B cell (primary cell): ENCODE results near the gene LRBA. TPM values are rescaled to one million over a fixed set of nuclear protein-coding genes. Genes with fewer than 3 reads are reported as not detected.

ENCODE experiments used
- ATAC-seq: fragments of 200-7000 bp; cut with Tn5 transposase; one replicate; pipeline ENCODE4 v1.10.0; 2021; ENCODE audit warnings: low read depth, mild to moderate bottlenecking, moderate number of reproducible peaks, moderate library complexity
- CTCF ChIA-PET: fragments of 350-600 bp; sonication (Branson Sonifier 250); formaldehyde crosslinking; loops from one replicate; lab custom pipeline; 2021; ENCODE audit warnings: antibody characterized with exemption, inconsistent platforms; lab: Charles Lee
- POLR2A ChIA-PET: fragments of 350-600 bp; sonication (Branson Sonifier 250); formaldehyde crosslinking; loops from one replicate; lab custom pipeline; 2021; ENCODE audit warnings: antibody characterized with exemption; lab: Charles Lee
- DNase-seq: peaks from one replicate; pipeline ENCODE4 v3.0.0; 2013
- H2AFZ ChIP-seq: 2 replicates; pipeline ENCODE4 v1.6.1; 2012; ENCODE audit warnings: mild to moderate bottlenecking, low read depth, low read length; ENCODE audit not compliant: insufficient read depth, poor library complexity, severe bottlenecking
- H3K27ac ChIP-seq, 2 donors: 1 replicate in 1 of 2; 2 replicates in 1 of 2; pipeline ENCODE4 v1.5.1; 2012 to 2013; ENCODE audit warnings: low read length in 2 of 2, mild to moderate bottlenecking in 2 of 2, moderate library complexity in 1 of 2
- H3K27me3 ChIP-seq, 4 experiments: fragments of 200-600 bp in 1 of 4; sonication (generic) in 1 of 4; replicated peaks in 1 of 4; 1 replicate in 2 of 4; 2 replicates in 2 of 4; pipeline versions ENCODE4 v1.6.1 to v1.7.0; 2013 to 2016; ENCODE audit warnings: low read length in 3 of 4, mild to moderate bottlenecking in 2 of 4, mixed read lengths in 1 of 4, moderate library complexity in 1 of 4; ENCODE audit not compliant: insufficient read depth in 4 of 4, control insufficient read depth in 3 of 4; ENCODE audit errors: control extremely low read depth in 1 of 4
- H3K36me3 ChIP-seq, 2 experiments: replicated peaks in 1 of 2; 1 replicate in 1 of 2; 2 replicates in 1 of 2; pipeline versions ENCODE4 v1.6.1 to v1.7.1; 2013; ENCODE audit warnings: low read length in 1 of 2; ENCODE audit not compliant: insufficient read depth in 2 of 2, control insufficient read depth in 1 of 2; ENCODE audit errors: control extremely low read depth in 1 of 2, extremely low read depth in 1 of 2
- H3K4me1 ChIP-seq, 2 donors: fragments of 200-600 bp in 1 of 2; sonication (generic) in 1 of 2; 1 replicate in 1 of 2; 2 replicates in 1 of 2; pipeline versions ENCODE4 v1.5.1 to v1.6.1; 2013 to 2017; ENCODE audit warnings: low read length in 2 of 2; ENCODE audit not compliant: control insufficient read depth in 2 of 2, insufficient read depth in 2 of 2
- H3K4me2 ChIP-seq: replicated peaks from 2 replicates; pipeline ENCODE3; 2012; ENCODE audit warnings: mild to moderate bottlenecking, low read depth, low read length; ENCODE audit not compliant: poor library complexity, severe bottlenecking
- H3K4me3 ChIP-seq, 5 experiments: fragments of 200-600 bp in 1 of 5; sonication (generic) in 1 of 5; 1 replicate in 3 of 5; 2 replicates in 2 of 5; pipeline versions ENCODE4 v1.5.1 to v1.7.0; 2011 to 2016; ENCODE audit warnings: low read length in 4 of 5, mild to moderate bottlenecking in 4 of 5, low read depth in 2 of 5, control low read depth in 1 of 5, moderate library complexity in 1 of 5; ENCODE audit not compliant: insufficient read depth in 1 of 5; ENCODE audit errors: control extremely low read depth in 1 of 5, extremely low read depth in 1 of 5
- H3K79me2 ChIP-seq: fragments of 200-600 bp; sonication (generic); one replicate; pipeline ENCODE4 v1.6.0; 2016; ENCODE audit warnings: low read length; ENCODE audit not compliant: control insufficient read depth, insufficient read depth
- H3K9ac ChIP-seq: fragments of 200-600 bp; sonication (generic); 2 replicates; pipeline ENCODE4 v1.6.1; 2017; ENCODE audit warnings: mild to moderate bottlenecking, low read length, moderate library complexity
- H3K9me3 ChIP-seq, 3 donors: one replicate each; pipeline versions ENCODE4 v1.6.1 to v1.7.1; 2013; ENCODE audit warnings: low read length in 2 of 3; ENCODE audit not compliant: control insufficient read depth in 2 of 3, insufficient read depth in 1 of 3; ENCODE audit errors: control extremely low read depth in 1 of 3
- H4K20me1 ChIP-seq: 2 replicates; pipeline ENCODE4 v1.6.0; 2012; ENCODE audit warnings: mild to moderate bottlenecking, low read length; ENCODE audit not compliant: insufficient read depth, control insufficient read depth, poor library complexity, severe bottlenecking
- H3K27ac Mint-ChIP-seq: one replicate; pipeline ENCODE4 v1.8.0; 2021; ENCODE audit warnings: mixed read lengths
- H3K27me3 Mint-ChIP-seq: one replicate; pipeline ENCODE4 v1.8.0; 2021; ENCODE audit warnings: mixed read lengths
- H3K4me1 Mint-ChIP-seq: one replicate; pipeline ENCODE4 v1.8.0; 2021; ENCODE audit warnings: mixed read lengths
- H3K4me3 Mint-ChIP-seq: one replicate; pipeline ENCODE4 v1.8.0; 2021; ENCODE audit warnings: mixed read lengths
- H3K9me3 Mint-ChIP-seq: one replicate; pipeline ENCODE4 v1.8.0; 2022; ENCODE audit warnings: mixed read lengths; ENCODE audit not compliant: insufficient read depth
- CTCF ChIP-seq: fragments of 200-600 bp; IDR thresholded peaks from one replicate; pipeline ENCODE4 v1.8.0; 2022; ENCODE audit warnings: antibody characterized with exemption, mild to moderate bottlenecking
- EZH2 ChIP-seq: IDR thresholded peaks from 2 replicates; pipeline ENCODE4 v1.6.1; 2012; ENCODE audit warnings: borderline replicate concordance, low read depth, mild to moderate bottlenecking, moderate library complexity, low read length; ENCODE audit not compliant: insufficient read depth, poor library complexity, severe bottlenecking
- WGBS: methylation state at CpG from one replicate; pipeline ENCODE4 v1.1.5; 2013; ENCODE audit warnings: missing lambda C conversion rate; ENCODE audit not compliant: insufficient coverage; 5-methylcytosine and 5-hydroxymethylcytosine counted together
- intact Hi-C: fragments of 100-400 bp; cut with micrococcal nuclease; formaldehyde crosslinking; loops from one replicate; pipeline ENCODE4 v1.10.0; 2022
- polyA plus RNA-seq: library from polyadenylated mRNA; depleted of rRNA; stranded (reverse); fragments of >200 nt; gene quantifications from 2 replicates; pipeline ENCODE4 v1.2.3, GENCODE V29; 2012
- total RNA-seq, 2 donors: library from RNA; stranded (reverse); fragments of 120-200 nt in 1 of 2; gene quantifications; 1 replicate in 1 of 2; 2 replicates in 1 of 2; pipeline versions ENCODE4 v1.2.3 to v1.2.4, GENCODE V29; 2013 to 2022

Gene LRBA
- total and polyA plus RNA-seq, 2 donors (not counting 1 experiment from before 2014, with no cell fraction given) = 17.5 to 86.7 TPM

GRCh38 chr4:151025759-151026158 lies 10.7 kb upstream of the LRBA start:
- Histone ChIP-seq H3K36me3 (no peaks in the 10 kb centered on the region), H3K4me3 (no peak overlapping the region), H2AFZ (no peak overlapping the region), H3K79me2 (no peaks in the 10 kb centered on the region), H3K9ac (no peak overlapping the region), H3K27me3 (peaks cover 0 to 4% (median 1%) of the 10 kb centered on the region in 4 experiments), H3K27ac (no peak overlapping the region), H3K9me3 (no peaks in the 10 kb centered on the region), H3K4me2 (no peak overlapping the region), H4K20me1 (no peaks in the 10 kb centered on the region), H3K4me1 (no peaks in the 10 kb centered on the region)
- WGBS = 100% methylated on average over 1 of the region's 3 CpGs
- no peak overlapping the region for H3K27ac Mint-ChIP-seq
- intact Hi-C loops = no loop called here
- ChIA-PET CTCF (no interaction called here), POLR2A (no interaction called here)
- no peak for ATAC-seq
- TF ChIP-seq CTCF = no peak
- no peak for TF ChIP-seq EZH2
- DNase-seq = no peak
- H3K4me3 Mint-ChIP-seq = no peak overlapping the region
- peaks cover 17% of the 10 kb centered on the region for H3K27me3 Mint-ChIP-seq
- H3K9me3 Mint-ChIP-seq = no peaks in the 10 kb centered on the region
- H3K4me1 Mint-ChIP-seq = no peaks in the 10 kb centered on the region

- Mint-ChIP-seq H3K4me1 (no peaks in the 10 kb centered on the region), H3K4me3 (no peak overlapping the region), H3K27me3 (peaks cover 10% of the 10 kb centered on the region), H3K9me3 (no peaks in the 10 kb centered on the region), H3K27ac (no peak overlapping the region)
- intact Hi-C loops = no loop called here
- Histone ChIP-seq H3K27me3 (peaks cover 0 to 4% (median 1%) of the 10 kb centered on the region in 4 experiments), H3K9ac (no peak overlapping the region), H3K79me2 (no peaks in the 10 kb centered on the region), H3K9me3 (no peaks in the 10 kb centered on the region), H3K27ac (no peak overlapping the region), H3K4me3 (no peak overlapping the region), H3K4me1 (no peaks in the 10 kb centered on the region), H2AFZ (no peak overlapping the region), H3K4me2 (no peak overlapping the region), H3K36me3 (no peaks in the 10 kb centered on the region), H4K20me1 (no peaks in the 10 kb centered on the region)
- POLR2A ChIA-PET = no interaction called here
- TF ChIP-seq CTCF (no peak), EZH2 (no peak)
- WGBS = no CpG with 5 or more reads among the region's 2 CpGs
- CTCF ChIA-PET = no interaction called here
- ATAC-seq (no peak), DNase-seq (no peak)
Measured at GRCh38 chr4:151022586-151022985, 7.5 kb upstream of the LRBA start.
